Endothelial cell of umbilical vein (primary cell): ENCODE results near the gene SLC16A11. TPM values are rescaled to one million over a fixed set of nuclear protein-coding genes. Genes with fewer than 3 reads are reported as not detected.

Experiments used
- BruUV-seq: library from RNA; stranded (reverse); fragments of 400-500 nt; replicated peaks from 2 replicates; lab custom pipeline; 2021; lab: Mats Ljungman, UMichigan
- CTCF ChIA-PET: fragments of 300-600, 350-600 bp; sonication (Branson Sonifier 250); formaldehyde crosslinking; loops from one replicate; lab custom pipeline; 2021; ENCODE audit warnings: antibody characterized with exemption, inconsistent platforms; lab: Charles Lee
- POLR2A ChIA-PET: fragments of 300-600, 350-600 bp; sonication (Branson Sonifier 250); formaldehyde crosslinking; loops from one replicate; lab custom pipeline; 2021; ENCODE audit warnings: antibody characterized with exemption, inconsistent platforms; lab: Charles Lee
- DNase-seq: peaks from one replicate; pipeline ENCODE4 v3.0.0-alpha.2; 2011; ENCODE audit warnings: low read depth, low spot score
- FAIRE-seq: peaks from 2 replicates; lab custom pipeline; 2011; peaks lifted over from hg19 to GRCh38; lab: Jason Lieb, UNC
- H2AFZ ChIP-seq: 2 replicates; pipeline ENCODE4 v1.6.0; 2012; ENCODE audit warnings: low read depth, low read length, control low read depth, inconsistent platforms
- H3K27ac ChIP-seq: 2 replicates; pipeline ENCODE4 v1.5.1; 2011; ENCODE audit warnings: low read depth, mild to moderate bottlenecking, control low read depth, low read length, moderate library complexity; ENCODE audit not compliant: insufficient read depth
- H3K27me3 ChIP-seq, 2 experiments: 2 replicates each; pipeline versions ENCODE4 v1.6.0 to v1.6.1; 2011; ENCODE audit warnings: low read length in 2 of 2, mixed read lengths in 1 of 2; ENCODE audit not compliant: control insufficient read depth in 2 of 2, insufficient read depth in 2 of 2
- H3K36me3 ChIP-seq, 2 experiments: 2 replicates in 1 of 2; 3 replicates in 1 of 2; pipeline ENCODE4 v1.5.1; 2011; ENCODE audit warnings: low read length in 2 of 2, mild to moderate bottlenecking in 1 of 2, moderate library complexity in 1 of 2; ENCODE audit not compliant: control insufficient read depth in 2 of 2, insufficient read depth in 2 of 2; ENCODE audit errors: extremely low read depth in 1 of 2
- H3K4me1 ChIP-seq: 3 replicates; pipeline ENCODE4 v1.5.1; 2011; ENCODE audit warnings: mild to moderate bottlenecking, low read length; ENCODE audit not compliant: control insufficient read depth, insufficient read depth; ENCODE audit errors: extremely low read depth
- H3K4me2 ChIP-seq: 2 replicates; pipeline ENCODE4 v1.6.1; 2011; ENCODE audit warnings: low read length, control low read depth, mixed read lengths; ENCODE audit not compliant: insufficient read depth
- H3K4me3 ChIP-seq, 3 experiments: fragments of 200-600 bp in 1 of 3; sonication (generic), shearing (Covaris generic) in 1 of 3; replicated peaks in 1 of 3; 2 replicates each; pipeline ENCODE4 v1.5.1; 2011 to 2016; ENCODE audit warnings: control low read depth in 3 of 3, low read length in 3 of 3, mild to moderate bottlenecking in 2 of 3, inconsistent platforms in 1 of 3, low read depth in 1 of 3, moderate library complexity in 1 of 3; ENCODE audit not compliant: insufficient read depth in 1 of 3
- H3K79me2 ChIP-seq: 2 replicates; pipeline ENCODE4 v1.6.0; 2012; ENCODE audit warnings: low read length, inconsistent platforms; ENCODE audit not compliant: control insufficient read depth, insufficient read depth
- H3K9ac ChIP-seq: replicated peaks from 2 replicates; pipeline ENCODE3; 2011; ENCODE audit warnings: low read length, control low read depth; ENCODE audit not compliant: insufficient read depth; ENCODE audit errors: extremely low read depth
- H3K9me1 ChIP-seq: replicated peaks from 3 replicates; pipeline ENCODE4 v1.6.0; 2011; ENCODE audit warnings: mild to moderate bottlenecking, low read length; ENCODE audit not compliant: control insufficient read depth, insufficient read depth; ENCODE audit errors: extremely low read depth
- H3K9me3 ChIP-seq: replicated peaks from 2 replicates; pipeline ENCODE4 v1.5.1; 2012; ENCODE audit warnings: low read length, inconsistent platforms; ENCODE audit not compliant: control insufficient read depth, insufficient read depth
- H4K20me1 ChIP-seq: replicated peaks from 2 replicates; pipeline ENCODE3; 2011; ENCODE audit warnings: mild to moderate bottlenecking, low read length; ENCODE audit not compliant: control insufficient read depth, insufficient read depth; ENCODE audit errors: extremely low read depth
- CTCF ChIP-seq, 2 donors: IDR thresholded peaks; 1 replicate in 1 of 2; 2 replicates in 1 of 2; pipeline ENCODE4 v1.5.1; 2011; ENCODE audit warnings: low read length in 2 of 2, mild to moderate bottlenecking in 2 of 2, moderate library complexity in 2 of 2, control low read depth in 1 of 2, inconsistent platforms in 1 of 2, low read depth in 1 of 2; ENCODE audit not compliant: insufficient read depth in 1 of 2; ENCODE audit errors: extremely low read depth in 1 of 2
- EZH2 ChIP-seq: IDR thresholded peaks from 2 replicates; pipeline ENCODE4 v1.6.1; 2012; ENCODE audit warnings: borderline replicate concordance, low read depth, mild to moderate bottlenecking, moderate library complexity, low read length, inconsistent platforms; ENCODE audit not compliant: severe bottlenecking
- FOS ChIP-seq: IDR thresholded peaks from 2 replicates; pipeline ENCODE4 v1.6.1; 2011; ENCODE audit warnings: mild to moderate bottlenecking, low read length, moderate library complexity, borderline replicate concordance; ENCODE audit not compliant: insufficient read depth
- GATA2 ChIP-seq: IDR thresholded peaks from 2 replicates; pipeline ENCODE4 v1.7.0; 2011; ENCODE audit warnings: low read depth, mild to moderate bottlenecking, moderate library complexity, mixed read lengths, low read length; ENCODE audit not compliant: insufficient read length, insufficient read depth
- JUN ChIP-seq: IDR thresholded peaks from 2 replicates; pipeline ENCODE4 v1.6.1; 2011; ENCODE audit warnings: borderline replicate concordance, low read depth; ENCODE audit not compliant: insufficient read length, insufficient read depth
- dilution Hi-C: fragments of 300-500 bp; cut with MboI; formaldehyde crosslinking; loops from one replicate; pipeline ENCODE4 v1.15.0; 2019; ENCODE audit warnings: low sequenced_read_pairs; ENCODE audit not compliant: extremely low pct_ligation_motif_present
- intact Hi-C: fragments of 100-400 bp; cut with micrococcal nuclease; formaldehyde crosslinking; loops from one replicate; pipeline ENCODE4 v1.10.0; 2022
- polyA plus RNA-seq, 4 experiments: library from polyadenylated mRNA; depleted of rRNA in 3 of 4; stranded (reverse) in 3 of 4; unstranded in 1 of 4; fragments of >200 nt; gene quantifications; 2 replicates each; pipeline versions ENCODE4 v1.2.1 to v1.2.3, GENCODE V29; 2011 to 2012; ENCODE audit warnings: missing spikeins in 1 of 4
- total RNA-seq: library from RNA; stranded (reverse); gene quantifications from 2 replicates; pipeline ENCODE4 v1.2.3, GENCODE V29; 2021

The SLC16A11 gene
- total and polyA plus RNA-seq, 2 donors (not counting 3 experiments of a cell fraction or from before 2014, with no cell fraction given) = 0.95 to 1.4 TPM

- CTCF ChIA-PET = interaction anchor here (0.9 to 1.8 kb wide), 6 partner anchors 10 to 168 kb away, joined by 4 to 15 read pairs (median 5); no protein-coding TSS in a partner anchor
- POLR2A ChIA-PET = interaction anchor here (0.6 to 1.5 kb wide), 2 partner anchors 10 to 12 kb away, joined by 8 read pairs; partner anchors contain the start of gene BCL6B
Observed at GRCh38 chr17:7011942-7012254, 32.0 kb downstream of the SLC16A11 start.

More at GRCh38 chr17:7011942-7012254, 32.0 kb downstream of the SLC16A11 start:
- dilution Hi-C loops = no loop called here
- Histone ChIP-seq H3K27me3 (no peaks in the 10 kb centered on the region), H3K9me1 (no peaks in the 10 kb centered on the region), H3K4me3 (peak overlapping the region; percentile 93 to 99 (median 97)), H3K9ac (peak overlapping the region; percentile 99), H3K79me2 (peaks cover 52% of the 10 kb centered on the region), H3K36me3 (peaks cover 0 to 3% of the 10 kb centered on the region in 2 experiments), H3K4me1 (peaks cover 38% of the 10 kb centered on the region), H3K27ac (peak overlapping the region; percentile 99), H2AFZ (peak overlapping the region; percentile 84), H3K4me2 (peak overlapping the region; percentile 95), H4K20me1 (no peaks in the 10 kb centered on the region), H3K9me3 (no peaks in the 10 kb centered on the region)
- no peak for DNase-seq
- intact Hi-C loops = loop anchor here (2.0 to 5.0 kb wide), 2 partner anchors 259 to 360 kb away; partner anchors contain the start of genes C17orf100 and MED31
- TSS peak; percentile 79 for BruUV-seq
- FAIRE-seq = no peak
- TF ChIP-seq CTCF (IDR thresholded peaks at IDR 0.05; ENCODE audit: extremely low read depth in 1 of 2, insufficient read depth in 1 of 2, low read depth in 1 of 2, low read length in 2 of 2) (no peak), JUN (no peak), GATA2 (no peak), FOS (no peak), EZH2 (no peak)
